NT2/D1 (cell line): Measurements from ENCODE around the gene TBC1D9.

Experiments
- DNase-seq: peaks from one replicate; pipeline ENCODE4 v3.0.0-alpha.2; 2011; ENCODE audit warnings: low read depth, low spot score
- H3K27me3 ChIP-seq: 2 replicates; pipeline ENCODE4 v1.6.0; 2011; ENCODE audit warnings: mild to moderate bottlenecking; ENCODE audit not compliant: insufficient read length, insufficient read depth
- H3K36me3 ChIP-seq: 2 replicates; pipeline ENCODE4 v1.6.1; 2011; ENCODE audit warnings: mild to moderate bottlenecking, low read length, mixed read lengths; ENCODE audit not compliant: insufficient read depth, insufficient read length
- H3K4me1 ChIP-seq: 2 replicates; pipeline ENCODE4 v1.5.1; 2011; ENCODE audit not compliant: insufficient read depth, insufficient read length
- H3K4me3 ChIP-seq: 2 replicates; pipeline ENCODE4 v1.5.1; 2011; ENCODE audit warnings: low read depth; ENCODE audit not compliant: insufficient read length
- H3K9ac ChIP-seq: 2 replicates; pipeline ENCODE4 v1.6.0; 2011; ENCODE audit warnings: low read depth; ENCODE audit not compliant: insufficient read length
- H3K9me3 ChIP-seq: 2 replicates; pipeline ENCODE4 v1.5.1; 2011; ENCODE audit warnings: mild to moderate bottlenecking, low read length; ENCODE audit not compliant: insufficient read depth
- SUZ12 ChIP-seq: IDR thresholded peaks from 2 replicates; pipeline ENCODE4 v1.6.1; 2011; ENCODE audit not compliant: insufficient read length, insufficient read depth; ENCODE audit errors: extremely low read depth
- YY1 ChIP-seq: IDR thresholded peaks from 2 replicates; pipeline ENCODE4 v1.6.1; 2011; ENCODE audit not compliant: insufficient read length, insufficient read depth
- ZNF274 ChIP-seq: IDR thresholded peaks from 2 replicates; pipeline ENCODE4 v1.6.1; 2011; ENCODE audit warnings: mild to moderate bottlenecking, low read depth, low read length

Gene TBC1D9

DNA sequence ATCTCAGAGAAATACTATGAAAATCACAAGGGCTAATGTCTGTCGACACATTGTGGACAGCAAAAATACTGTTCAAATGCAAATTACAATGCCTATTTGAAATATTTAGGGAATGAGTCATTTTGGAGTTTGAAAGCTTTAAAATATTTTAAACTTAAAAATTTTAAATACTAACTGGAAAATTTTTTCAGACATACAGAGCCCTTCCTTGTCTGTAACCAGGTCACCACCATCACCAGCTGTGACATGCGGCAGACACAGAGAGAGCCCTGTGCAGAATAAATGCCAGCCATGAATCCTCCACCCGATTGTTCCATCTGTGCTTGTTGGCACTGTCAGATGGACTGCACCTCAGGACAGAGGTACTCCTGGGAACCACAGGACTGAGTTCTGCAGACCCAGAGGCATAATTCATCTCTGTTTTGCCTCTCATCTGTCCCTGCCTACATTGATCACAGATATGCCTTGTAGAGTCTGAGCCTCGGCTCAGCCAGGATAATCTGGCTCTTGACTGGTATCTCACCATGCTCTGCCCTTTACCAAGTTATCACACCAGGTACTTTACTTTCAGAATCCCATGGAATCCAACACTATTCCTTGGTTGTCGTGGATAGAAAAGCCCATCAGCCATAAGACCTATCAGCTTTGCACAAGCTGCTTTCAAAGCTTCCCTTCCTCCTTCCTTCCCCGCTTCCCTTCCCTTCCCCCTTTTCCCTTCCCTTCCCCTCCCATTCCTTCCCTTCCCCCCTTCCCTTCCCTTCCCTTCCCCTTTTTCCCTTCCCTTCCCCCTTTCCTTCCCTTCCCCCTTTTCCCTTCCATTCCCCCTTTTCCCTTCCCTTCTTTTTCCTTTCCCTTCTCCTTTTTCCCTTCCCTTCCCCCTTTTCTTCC is 67.2 kb downstream of the TBC1D9 start:
- no peak for DNase-seq
- Histone ChIP-seq H3K9me3 (no peaks in the 10 kb centered on the region), H3K4me3 (no peak overlapping the region), H3K9ac (no peak overlapping the region), H3K27me3 (peaks cover 7% of the 10 kb centered on the region), H3K36me3 (no peaks in the 10 kb centered on the region), H3K4me1 (no peaks in the 10 kb centered on the region)
- TF ChIP-seq ZNF274: no peak

- Histone ChIP-seq H3K27me3 (peaks cover 7% of the 10 kb centered on the region), H3K36me3 (no peaks in the 10 kb centered on the region), H3K9ac (no peak overlapping the region), H3K9me3 (no peaks in the 10 kb centered on the region), H3K4me3 (no peak overlapping the region), H3K4me1 (no peaks in the 10 kb centered on the region)
- no peak for TF ChIP-seq YY1
- no peak for TF ChIP-seq ZNF274
- TF ChIP-seq SUZ12: no peak
- DNase-seq: no peak
Observed at GRCh38 chr4:140686796-140687195, 69.4 kb downstream of the TBC1D9 start.

- Histone ChIP-seq H3K9me3 (no peaks in the 10 kb centered on the region), H3K27me3 (no peaks in the 10 kb centered on the region), H3K9ac (no peak overlapping the region), H3K4me3 (no peak overlapping the region), H3K36me3 (no peaks in the 10 kb centered on the region), H3K4me1 (no peaks in the 10 kb centered on the region)
- DNase-seq: no peak
- TF ChIP-seq ZNF274 (no peak), YY1 (no peak), SUZ12 (no peak)
Observed at GRCh38 chr4:140684314-140684713, 71.9 kb downstream of the TBC1D9 start.

- H3K9me3 ChIP-seq: no peaks in the 10 kb centered on the region
- H3K4me3 ChIP-seq: no peak overlapping the region
- no peaks in the 10 kb centered on the region for H3K27me3 ChIP-seq
- peaks cover 8% of the 10 kb centered on the region for H3K36me3 ChIP-seq
- TF ChIP-seq YY1 (no peak), ZNF274 (no peak), SUZ12 (no peak)
- no peak overlapping the region for H3K9ac ChIP-seq
- DNase-seq: no peak
- no peaks in the 10 kb centered on the region for H3K4me1 ChIP-seq
Observed at GRCh38 chr4:140681201-140681600, 75.0 kb downstream of the TBC1D9 start.

DNA sequence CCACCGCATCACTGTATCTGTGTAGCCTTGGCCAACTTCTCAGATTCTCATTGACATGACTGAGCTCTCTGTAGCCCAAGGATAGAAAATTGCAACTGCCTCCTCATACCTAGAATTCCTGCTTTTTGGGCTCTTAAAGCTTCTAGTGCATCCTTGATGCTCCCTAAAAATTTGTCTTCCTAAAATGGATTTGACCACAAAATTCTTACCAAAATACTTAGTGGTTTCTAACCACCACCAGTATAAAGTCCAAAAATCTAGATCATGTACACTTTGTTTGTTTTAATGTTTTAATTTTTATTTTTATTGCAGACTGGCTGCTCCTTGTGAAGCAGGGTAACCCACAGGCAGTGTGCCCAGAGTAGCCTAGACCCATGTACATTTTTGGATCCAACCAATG is 75.5 kb downstream of the TBC1D9 start:
- H3K36me3 ChIP-seq: peaks cover 8% of the 10 kb centered on the region
- no peaks in the 10 kb centered on the region for H3K27me3 ChIP-seq
- DNase-seq: no peak
- no peaks in the 10 kb centered on the region for H3K9me3 ChIP-seq
- H3K9ac ChIP-seq: no peak overlapping the region
- H3K4me3 ChIP-seq: no peak overlapping the region
- H3K4me1 ChIP-seq: no peaks in the 10 kb centered on the region
- TF ChIP-seq ZNF274 (no peak), YY1 (no peak), SUZ12 (no peak)

DNA sequence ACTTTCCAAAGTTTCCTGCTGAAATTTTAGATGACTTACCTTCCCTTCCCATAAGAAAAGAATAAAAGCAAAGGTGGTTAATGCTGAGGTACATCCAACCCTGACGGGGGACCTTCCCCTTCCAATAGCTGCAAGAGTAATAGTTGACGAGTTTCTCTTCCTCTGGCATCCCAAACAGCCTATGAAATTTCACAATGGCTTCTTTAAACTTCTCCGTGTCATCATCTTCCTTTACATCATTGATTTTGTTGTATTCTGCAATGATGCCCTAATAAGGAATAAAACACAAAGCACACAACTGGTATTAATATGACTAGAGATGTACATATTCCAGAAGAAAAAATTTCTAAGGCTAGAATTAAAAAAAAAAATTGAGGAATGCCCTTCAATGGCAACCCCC is 76.6 kb downstream of the TBC1D9 start:
- no peak for DNase-seq
- Histone ChIP-seq H3K4me3 (no peak overlapping the region), H3K27me3 (no peaks in the 10 kb centered on the region), H3K9me3 (no peaks in the 10 kb centered on the region), H3K4me1 (no peaks in the 10 kb centered on the region), H3K36me3 (peaks cover 8% of the 10 kb centered on the region), H3K9ac (no peak overlapping the region)
- no peak for TF ChIP-seq ZNF274
- no peak for TF ChIP-seq YY1
- no peak for TF ChIP-seq SUZ12

GRCh38 chr4:140675599-140676231 is 80.5 kb downstream of the TBC1D9 start:
- H3K9ac ChIP-seq: no peak overlapping the region
- TF ChIP-seq SUZ12 (no peak), YY1 (no peak), ZNF274 (no peak)
- no peaks in the 10 kb centered on the region for H3K27me3 ChIP-seq
- H3K4me3 ChIP-seq: no peak overlapping the region
- no peak for DNase-seq
- H3K4me1 ChIP-seq: no peaks in the 10 kb centered on the region
- no peaks in the 10 kb centered on the region for H3K9me3 ChIP-seq
- H3K36me3 ChIP-seq: peaks cover 8% of the 10 kb centered on the region
